Measurements from ENCODE around the gene PPIG.

The PPIG gene

DNA sequence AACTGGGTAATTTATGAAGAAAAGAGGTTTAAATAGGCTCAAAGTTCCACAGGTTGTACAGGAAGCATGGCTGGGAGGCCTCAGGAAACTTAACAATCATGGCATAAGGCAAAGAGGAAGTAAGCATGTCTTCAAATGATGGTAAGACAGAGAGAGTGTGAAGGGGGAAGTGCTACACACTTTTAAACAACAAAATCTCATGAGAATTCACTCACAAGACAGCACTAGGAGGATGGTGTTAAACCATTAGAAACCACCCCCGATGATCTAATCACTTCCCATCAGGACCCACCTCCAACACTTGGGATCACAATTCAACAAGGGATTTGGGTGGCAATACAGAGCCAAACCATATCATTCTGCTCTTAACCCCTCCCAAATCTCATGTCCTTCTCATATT is 75.2 kb downstream of the PPIG start:
- TF ChIP-seq JUND (IDR thresholded peaks at IDR 0.05; ENCODE audit: low read depth), result no peak
- in situ Hi-C loops (cut with HindIII; ENCODE audit: low pct_unique_long_range_greater_than_20kb, low sequenced_read_pairs), result no loop called here
- no peak for DNase-seq (ENCODE audit: low read depth in 1 of 2, low spot score in 1 of 2)

DNA sequence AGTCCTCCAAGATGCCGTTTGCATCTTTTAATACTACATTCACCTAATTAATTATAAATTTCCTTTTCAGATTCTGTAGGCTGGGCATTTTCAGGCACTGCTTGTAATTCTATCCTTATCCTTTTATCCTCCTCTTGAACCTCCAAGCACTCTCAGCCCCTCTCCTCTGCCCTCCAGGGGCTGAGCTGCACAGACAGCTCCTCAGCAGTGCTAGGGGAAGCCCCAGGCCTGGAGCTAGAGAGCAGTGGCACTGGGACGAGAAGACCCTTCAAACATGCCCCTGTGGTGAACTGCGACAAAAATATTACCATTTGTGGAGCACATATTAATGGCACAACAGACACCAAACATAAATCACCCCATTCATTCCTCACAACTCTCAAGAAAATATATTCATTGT is 77.1 kb downstream of the PPIG start:
- no peak for TF ChIP-seq JUND (IDR thresholded peaks at IDR 0.05; ENCODE audit: low read depth)
- in situ Hi-C loops (cut with HindIII; ENCODE audit: low pct_unique_long_range_greater_than_20kb, low sequenced_read_pairs), result no loop called here
- DNase-seq (ENCODE audit: low read depth in 1 of 2, low spot score in 1 of 2), result no peak

DNA sequence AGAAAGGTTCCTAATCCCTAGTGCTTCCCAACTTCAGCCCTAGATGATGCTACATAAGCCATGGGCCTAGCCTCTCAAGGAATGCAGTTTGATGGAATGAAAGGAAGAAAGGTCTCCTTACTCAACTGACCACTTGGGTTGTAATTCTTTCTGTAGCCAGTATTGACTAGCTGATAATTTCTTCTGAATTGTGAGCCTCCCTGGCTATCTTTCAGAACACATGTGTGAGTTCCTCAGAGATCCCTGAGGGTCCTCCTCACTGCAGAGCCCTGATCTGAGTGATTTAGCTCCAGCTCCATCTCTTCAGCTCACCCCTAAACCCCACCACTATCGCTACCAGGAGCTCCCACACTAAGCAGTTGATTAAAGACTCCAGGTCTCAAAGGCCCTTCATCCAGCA is 78.6 kb downstream of the PPIG start:
- in situ Hi-C loops (cut with HindIII; ENCODE audit: low pct_unique_long_range_greater_than_20kb, low sequenced_read_pairs), result no loop called here
- TF ChIP-seq JUND (IDR thresholded peaks at IDR 0.05; ENCODE audit: low read depth), result no peak
- no peak for DNase-seq (ENCODE audit: low read depth in 1 of 2, low spot score in 1 of 2)

DNA sequence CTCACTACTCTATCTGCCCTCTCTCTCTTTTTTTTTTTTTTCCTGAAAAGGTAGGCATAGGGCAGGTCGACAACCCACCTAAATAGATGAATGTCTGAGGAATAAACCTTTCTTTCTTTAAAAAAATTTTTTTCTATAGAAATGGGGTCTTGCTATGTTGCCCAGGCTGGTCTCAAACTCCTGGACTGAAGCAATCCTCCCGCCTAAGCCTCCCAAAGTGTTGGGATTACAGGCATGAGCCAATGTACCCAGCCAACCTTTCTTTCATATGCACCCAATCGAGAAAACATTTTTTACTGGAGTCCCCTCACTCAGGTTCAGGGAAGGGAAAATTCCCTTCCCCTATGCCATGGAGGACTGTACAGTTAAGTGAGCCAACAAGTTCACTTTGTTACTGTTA is 79.1 kb downstream of the PPIG start:
- in situ Hi-C loops (cut with HindIII; ENCODE audit: low pct_unique_long_range_greater_than_20kb, low sequenced_read_pairs), result no loop called here
- TF ChIP-seq JUND (IDR thresholded peaks at IDR 0.05; ENCODE audit: low read depth), result no peak
- no peak for DNase-seq (ENCODE audit: low read depth in 1 of 2, low spot score in 1 of 2)

DNA sequence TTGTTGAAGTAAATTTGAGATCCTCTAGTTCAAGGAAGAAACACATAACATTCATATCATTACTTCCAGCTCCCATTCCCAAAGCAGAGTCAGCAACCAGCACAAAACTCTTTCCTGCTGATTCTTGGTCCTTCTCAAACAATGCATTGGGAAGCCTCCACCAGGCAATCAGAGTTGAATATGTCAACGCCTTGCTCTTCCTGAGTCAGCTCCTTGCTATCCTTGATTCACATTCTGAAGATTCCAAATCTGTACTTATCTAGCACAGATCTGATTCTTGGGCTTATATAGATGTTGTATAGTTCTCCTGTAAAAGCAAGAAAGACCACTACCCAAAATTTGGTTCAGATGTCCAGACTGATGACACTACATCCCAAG is 80.4 kb downstream of the PPIG start:
- DNase-seq (ENCODE audit: low read depth in 1 of 2, low spot score in 1 of 2), result no peak
- in situ Hi-C loops (cut with HindIII; ENCODE audit: low pct_unique_long_range_greater_than_20kb, low sequenced_read_pairs), result no loop called here
- TF ChIP-seq JUND (IDR thresholded peaks at IDR 0.05; ENCODE audit: low read depth), result no peak

DNA sequence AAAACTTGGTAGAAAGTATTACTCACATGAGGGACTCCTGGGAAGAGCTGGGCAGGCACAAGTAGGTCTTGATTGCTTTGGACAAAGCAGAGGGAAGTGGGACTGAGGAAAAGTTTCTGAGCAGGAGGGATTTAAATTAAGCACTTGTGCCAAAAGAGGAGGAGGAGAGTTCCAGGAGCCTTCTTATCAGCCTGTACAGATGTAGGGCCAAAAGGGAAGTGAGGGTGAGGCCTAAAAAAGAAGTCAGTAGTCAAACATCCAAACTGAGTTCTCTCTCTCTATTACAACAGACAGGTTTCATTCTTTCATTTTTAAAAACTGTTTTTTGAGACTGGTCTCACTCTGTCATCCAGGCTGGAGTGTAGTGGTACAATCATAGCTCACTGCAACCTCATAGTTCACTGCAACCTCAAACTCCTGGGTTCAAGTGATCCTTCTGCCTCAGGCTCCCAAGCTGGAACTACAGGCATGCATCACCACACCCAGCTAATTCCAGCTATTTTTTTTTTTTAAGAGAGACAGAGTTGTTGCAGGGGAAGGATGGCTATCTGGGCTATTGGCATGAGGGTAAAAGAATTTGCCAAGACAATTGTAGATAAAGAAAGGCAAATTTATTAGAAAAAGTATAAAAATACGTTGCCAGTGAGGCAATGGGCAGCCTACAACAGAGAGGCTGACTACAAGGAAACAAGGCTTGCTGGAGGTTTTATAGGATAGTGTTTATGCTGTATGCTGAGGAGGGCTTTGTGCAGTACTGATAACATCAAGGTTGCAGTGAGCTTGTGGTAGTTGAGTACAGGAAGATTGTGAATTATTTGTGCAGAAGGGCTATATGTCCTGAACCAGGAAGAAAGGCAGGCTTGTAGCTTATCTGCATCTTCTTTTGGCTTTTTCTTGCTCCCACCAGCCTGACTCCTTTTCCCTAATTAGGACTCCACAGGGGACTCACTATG is 81.1 kb downstream of the PPIG start:
- in situ Hi-C loops (cut with HindIII; ENCODE audit: low pct_unique_long_range_greater_than_20kb, low sequenced_read_pairs), result no loop called here
- TF ChIP-seq JUND (IDR thresholded peaks at IDR 0.05; ENCODE audit: low read depth), result no peak
- DNase-seq (ENCODE audit: low read depth in 1 of 2, low spot score in 1 of 2), result no peak

DNA sequence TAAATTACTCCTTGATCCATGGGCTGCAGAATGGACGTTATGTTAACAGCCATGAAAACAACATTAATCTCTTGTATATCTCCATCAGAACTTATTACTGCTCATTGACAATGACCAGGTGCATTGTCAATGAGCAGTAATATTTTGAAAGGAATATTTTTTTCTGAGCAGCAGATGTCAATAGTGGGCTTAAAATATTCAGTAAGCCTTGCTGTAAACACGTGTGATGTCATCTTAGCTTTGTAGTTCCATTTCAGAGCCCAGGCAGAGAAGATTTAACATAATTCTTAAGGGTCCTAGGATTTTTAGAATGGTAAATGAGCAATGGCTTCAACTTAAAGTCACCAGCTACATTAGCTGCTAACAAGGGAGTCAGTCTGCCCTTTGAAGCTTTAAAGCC is 83.4 kb downstream of the PPIG start:
- TF ChIP-seq JUND (IDR thresholded peaks at IDR 0.05; ENCODE audit: low read depth), result no peak
- in situ Hi-C loops (cut with HindIII; ENCODE audit: low pct_unique_long_range_greater_than_20kb, low sequenced_read_pairs), result no loop called here
- DNase-seq (ENCODE audit: low read depth in 1 of 2, low spot score in 1 of 2), result no peak

DNA sequence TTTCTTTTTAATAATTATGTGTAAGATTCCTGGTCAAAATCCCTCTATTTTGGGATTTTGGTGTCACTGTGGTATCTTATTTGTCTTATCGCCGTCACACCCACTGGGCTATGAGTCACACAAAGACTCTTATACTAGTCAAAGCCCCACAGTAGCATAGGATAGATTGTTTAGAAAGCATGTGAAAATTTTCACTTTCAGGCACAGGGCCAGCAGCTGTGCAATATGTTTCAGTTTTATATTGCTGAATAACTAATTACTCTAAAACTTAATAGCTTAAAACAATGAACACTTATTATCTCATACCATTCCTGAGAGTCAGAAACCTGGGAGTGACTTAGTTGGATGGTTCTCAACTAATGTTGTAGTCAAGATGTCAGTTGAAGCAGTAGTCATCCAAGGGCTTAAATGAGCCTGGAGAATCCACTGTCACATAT is 86.1 kb downstream of the PPIG start:
- in situ Hi-C loops (cut with HindIII; ENCODE audit: low pct_unique_long_range_greater_than_20kb, low sequenced_read_pairs), result no loop called here
- no peak for DNase-seq (ENCODE audit: low read depth in 1 of 2, low spot score in 1 of 2)
- TF ChIP-seq JUND (IDR thresholded peaks at IDR 0.05; ENCODE audit: low read depth), result no peak

DNA sequence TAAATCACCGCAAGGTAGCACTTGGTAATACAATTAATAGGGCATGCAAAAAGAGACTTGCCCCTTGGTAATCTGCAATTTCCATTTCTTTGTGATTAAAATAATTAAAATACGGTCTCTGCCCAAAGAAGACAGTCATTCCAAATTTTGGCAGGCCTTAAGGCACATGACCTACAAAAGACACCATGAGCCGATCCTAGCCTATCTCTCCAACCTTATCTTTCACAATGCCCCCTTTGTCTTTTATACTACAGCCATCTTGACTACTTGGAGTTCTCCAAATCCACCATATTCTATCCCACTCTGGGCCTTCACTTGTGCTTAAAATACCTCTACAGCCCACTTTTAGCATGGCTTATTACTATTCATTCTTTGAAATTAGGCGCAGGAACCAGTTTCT is 86.8 kb downstream of the PPIG start:
- no peak for DNase-seq (ENCODE audit: low read depth in 1 of 2, low spot score in 1 of 2)
- in situ Hi-C loops (cut with HindIII; ENCODE audit: low pct_unique_long_range_greater_than_20kb, low sequenced_read_pairs), result no loop called here
- no peak for TF ChIP-seq JUND (IDR thresholded peaks at IDR 0.05; ENCODE audit: low read depth)

DNA sequence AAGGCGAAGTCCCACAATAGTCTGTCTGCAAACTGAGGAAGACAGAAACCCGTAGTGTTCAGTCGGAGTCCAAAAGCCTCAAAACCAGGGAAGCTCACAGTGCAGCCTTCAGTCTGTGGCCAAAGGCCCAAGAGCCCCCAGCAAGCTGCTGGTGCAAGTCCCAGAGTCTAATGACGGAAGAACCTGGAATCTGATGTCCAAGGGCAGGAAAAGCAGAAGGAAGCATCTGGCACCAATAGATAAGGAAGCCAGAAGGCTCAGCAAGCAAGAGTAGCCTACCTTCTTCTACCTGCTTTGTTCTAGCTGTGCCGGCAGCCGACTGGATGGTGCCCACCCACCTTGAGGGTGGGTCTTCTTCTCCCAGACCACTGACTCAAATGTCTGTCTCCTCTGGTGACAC is 88.3 kb downstream of the PPIG start:
- no peak for DNase-seq (ENCODE audit: low read depth in 1 of 2, low spot score in 1 of 2)
- TF ChIP-seq JUND (IDR thresholded peaks at IDR 0.05; ENCODE audit: low read depth), result no peak
- in situ Hi-C loops (cut with HindIII; ENCODE audit: low pct_unique_long_range_greater_than_20kb, low sequenced_read_pairs), result no loop called here

DNA sequence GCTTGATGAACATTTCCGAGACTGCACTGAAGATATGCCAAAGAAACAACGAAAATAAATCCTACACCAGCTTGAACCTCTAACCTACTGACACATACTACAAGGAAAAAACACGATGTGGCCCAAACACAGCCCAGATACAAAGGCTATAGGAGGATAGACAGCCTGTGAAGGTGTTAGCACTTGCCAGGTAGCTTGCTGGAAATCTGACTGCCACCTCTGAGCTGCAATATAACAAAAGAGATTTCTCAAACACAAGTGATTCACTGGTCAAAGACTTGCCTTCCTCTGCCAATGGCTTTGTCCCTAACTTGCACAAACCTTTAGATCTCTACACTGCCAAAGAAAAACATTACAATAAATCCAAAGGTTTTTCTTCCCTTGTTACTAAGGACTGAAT is 89.0 kb downstream of the PPIG start:
- TF ChIP-seq JUND (IDR thresholded peaks at IDR 0.05; ENCODE audit: low read depth), result no peak
- DNase-seq (ENCODE audit: low read depth in 1 of 2, low spot score in 1 of 2), result no peak
- in situ Hi-C loops (cut with HindIII; ENCODE audit: low pct_unique_long_range_greater_than_20kb, low sequenced_read_pairs), result no loop called here

DNA sequence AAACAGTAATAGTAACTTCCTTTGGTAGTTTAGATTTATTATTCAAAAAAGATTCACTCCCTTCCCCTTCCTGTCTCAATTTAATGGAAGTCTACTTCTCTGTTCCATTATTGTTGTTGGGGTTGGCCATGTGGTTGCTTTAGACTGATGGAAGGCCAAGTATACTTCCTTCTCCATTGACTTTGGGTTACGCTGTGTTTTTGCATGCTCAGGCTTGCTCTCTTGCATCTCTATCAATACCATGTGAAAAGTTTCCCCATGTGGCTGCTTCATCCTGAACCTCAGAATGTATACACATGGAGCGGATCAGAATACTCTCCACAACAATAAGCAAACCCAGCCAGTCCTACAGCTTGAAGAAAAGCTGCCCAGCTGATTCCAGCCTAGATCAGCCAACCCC is 89.8 kb downstream of the PPIG start:
- in situ Hi-C loops (cut with HindIII; ENCODE audit: low pct_unique_long_range_greater_than_20kb, low sequenced_read_pairs), result no loop called here
- TF ChIP-seq JUND (IDR thresholded peaks at IDR 0.05; ENCODE audit: low read depth), result no peak
- DNase-seq (ENCODE audit: low read depth in 1 of 2, low spot score in 1 of 2), result no peak

DNA sequence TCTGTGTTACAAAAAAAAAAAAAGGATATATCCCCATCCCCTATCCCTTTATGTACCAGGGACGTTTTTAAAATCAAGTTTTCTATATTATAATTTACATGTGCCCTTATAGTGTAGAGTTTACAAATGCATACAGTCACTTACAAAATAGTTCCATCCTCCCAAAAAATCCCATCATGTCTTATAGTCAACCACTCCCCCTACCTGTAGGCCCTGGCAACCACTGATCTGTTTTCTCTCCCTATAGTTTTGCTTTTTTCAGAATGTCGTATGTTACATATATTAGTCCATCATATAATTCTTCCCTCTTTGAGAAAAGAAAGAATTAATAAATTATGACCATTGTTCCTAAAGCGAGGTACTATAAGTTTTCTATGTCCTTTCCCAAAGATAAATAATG is 92.2 kb downstream of the PPIG start:
- no peak for TF ChIP-seq JUND (IDR thresholded peaks at IDR 0.05; ENCODE audit: low read depth)
- no peak for DNase-seq (ENCODE audit: low read depth in 1 of 2, low spot score in 1 of 2)
- in situ Hi-C loops (cut with HindIII; ENCODE audit: low pct_unique_long_range_greater_than_20kb, low sequenced_read_pairs), result no loop called here

DNA sequence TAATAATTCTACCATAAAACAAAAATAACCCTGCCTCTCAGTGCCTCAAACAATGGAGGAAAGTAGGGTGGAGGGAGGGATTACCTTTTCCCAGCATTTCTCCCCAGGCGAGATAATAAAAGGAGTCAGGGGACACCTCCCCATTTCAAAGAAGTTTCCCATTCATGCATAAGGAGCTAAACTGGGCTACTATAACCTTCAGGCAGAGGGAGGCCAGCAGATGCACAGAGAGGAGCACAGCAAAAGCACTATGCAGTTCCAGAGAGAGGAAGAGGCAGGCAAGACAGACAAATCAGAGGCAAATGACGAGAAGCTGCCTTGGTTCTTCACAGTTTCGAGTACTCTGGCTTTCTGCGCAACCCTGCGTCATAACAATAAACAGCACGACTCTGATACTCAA is 92.7 kb downstream of the PPIG start:
- DNase-seq (ENCODE audit: low read depth in 1 of 2, low spot score in 1 of 2), result no peak
- in situ Hi-C loops (cut with HindIII; ENCODE audit: low pct_unique_long_range_greater_than_20kb, low sequenced_read_pairs), result no loop called here
- TF ChIP-seq JUND (IDR thresholded peaks at IDR 0.05; ENCODE audit: low read depth), result no peak

Data from T47D (cell line).